T1000 (cell line): ENCODE results near the gene IFTAP.

Source experiments
- DNase-seq: peaks from one replicate; lab custom pipeline; 2025; ENCODE audit warnings: mixed read lengths; lab: John Stamatoyannopoulos, UW

Gene IFTAP

DNA sequence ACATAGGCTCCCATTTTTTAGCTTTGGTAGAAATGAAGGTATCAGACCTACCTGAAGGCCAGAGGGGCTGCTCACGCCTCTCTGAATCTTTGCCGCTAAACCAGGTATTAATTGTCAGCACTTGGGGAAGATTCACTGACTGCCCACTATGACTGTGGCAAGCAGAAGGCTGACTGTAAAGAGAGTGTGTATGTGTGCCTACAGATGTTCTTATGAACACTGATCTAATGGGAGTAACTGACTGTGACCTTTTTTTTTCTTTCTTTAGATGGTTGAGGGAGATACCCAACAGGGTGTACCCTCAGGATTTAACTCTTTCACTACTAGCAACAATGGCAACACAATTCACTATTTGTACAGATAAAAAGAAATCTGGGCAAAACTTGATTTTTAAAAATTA is 3.7 kb downstream of the IFTAP start, which contains the start of gene RAG2:
RAG2 (minus strand) TSS at position 186 of the 400 bp plus-strand sequence. CDS start 4,068 bp downstream, outside the sequence.
- no peak for DNase-seq

DNA sequence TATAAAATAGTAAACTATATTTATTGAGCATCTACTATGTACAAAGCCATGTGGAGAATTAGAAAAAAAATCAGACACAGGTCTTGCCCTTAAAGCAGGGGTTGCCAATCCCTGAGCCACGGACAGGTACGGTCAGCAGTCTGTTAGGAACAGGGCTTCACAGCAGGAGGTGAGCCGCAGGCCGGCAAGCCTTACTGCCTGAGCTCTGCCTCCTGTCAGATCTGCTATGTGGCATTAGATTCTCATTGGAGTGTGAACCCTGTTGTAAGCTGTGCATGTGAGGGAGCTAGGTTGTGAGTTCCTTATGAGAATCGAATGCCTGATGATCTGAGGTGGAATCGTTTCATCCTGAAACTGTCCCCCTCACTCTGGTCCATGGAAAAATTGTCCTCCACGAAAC is 5.9 kb downstream of the IFTAP start:
- no peak for DNase-seq

DNA sequence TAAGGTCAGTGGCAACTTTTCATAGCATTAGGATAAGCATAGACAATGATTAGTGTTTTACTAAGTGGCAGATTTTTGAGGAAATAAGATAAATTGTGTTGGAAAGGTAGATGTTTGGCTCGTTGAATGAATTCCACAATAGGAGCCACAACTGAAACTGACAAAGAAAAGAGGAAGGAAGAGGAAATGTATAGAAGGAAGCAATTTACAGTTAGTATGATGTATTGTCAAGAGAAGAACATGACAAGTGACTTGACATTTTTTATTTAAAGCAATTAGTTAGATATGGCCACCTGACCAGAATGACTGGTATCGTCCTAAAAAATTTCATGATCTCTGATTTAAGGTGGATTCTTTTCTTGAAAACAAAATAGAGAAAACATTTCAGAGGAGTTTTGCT is 6.9 kb downstream of the IFTAP start:
- DNase-seq, result no peak

DNA sequence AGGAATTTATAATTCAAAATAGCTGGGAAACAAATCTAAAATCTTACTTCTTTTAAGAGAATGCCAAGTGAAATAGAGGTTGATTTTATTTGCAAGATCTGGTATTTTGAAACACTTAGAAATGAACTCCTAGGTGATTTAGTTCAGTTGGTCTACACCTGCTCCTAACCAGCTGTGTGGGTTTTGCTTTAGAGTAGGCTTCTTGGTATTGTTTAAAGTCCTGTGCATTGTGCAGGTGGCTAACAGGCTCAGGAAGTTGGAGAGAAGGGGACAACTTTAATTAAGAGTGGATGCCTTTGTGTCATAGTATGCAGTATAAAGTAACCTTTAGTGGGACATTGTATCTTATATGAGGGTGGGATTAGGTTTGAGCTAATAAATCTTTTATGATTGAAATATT is 7.8 kb downstream of the IFTAP start:
- DNase-seq, result no peak

DNA sequence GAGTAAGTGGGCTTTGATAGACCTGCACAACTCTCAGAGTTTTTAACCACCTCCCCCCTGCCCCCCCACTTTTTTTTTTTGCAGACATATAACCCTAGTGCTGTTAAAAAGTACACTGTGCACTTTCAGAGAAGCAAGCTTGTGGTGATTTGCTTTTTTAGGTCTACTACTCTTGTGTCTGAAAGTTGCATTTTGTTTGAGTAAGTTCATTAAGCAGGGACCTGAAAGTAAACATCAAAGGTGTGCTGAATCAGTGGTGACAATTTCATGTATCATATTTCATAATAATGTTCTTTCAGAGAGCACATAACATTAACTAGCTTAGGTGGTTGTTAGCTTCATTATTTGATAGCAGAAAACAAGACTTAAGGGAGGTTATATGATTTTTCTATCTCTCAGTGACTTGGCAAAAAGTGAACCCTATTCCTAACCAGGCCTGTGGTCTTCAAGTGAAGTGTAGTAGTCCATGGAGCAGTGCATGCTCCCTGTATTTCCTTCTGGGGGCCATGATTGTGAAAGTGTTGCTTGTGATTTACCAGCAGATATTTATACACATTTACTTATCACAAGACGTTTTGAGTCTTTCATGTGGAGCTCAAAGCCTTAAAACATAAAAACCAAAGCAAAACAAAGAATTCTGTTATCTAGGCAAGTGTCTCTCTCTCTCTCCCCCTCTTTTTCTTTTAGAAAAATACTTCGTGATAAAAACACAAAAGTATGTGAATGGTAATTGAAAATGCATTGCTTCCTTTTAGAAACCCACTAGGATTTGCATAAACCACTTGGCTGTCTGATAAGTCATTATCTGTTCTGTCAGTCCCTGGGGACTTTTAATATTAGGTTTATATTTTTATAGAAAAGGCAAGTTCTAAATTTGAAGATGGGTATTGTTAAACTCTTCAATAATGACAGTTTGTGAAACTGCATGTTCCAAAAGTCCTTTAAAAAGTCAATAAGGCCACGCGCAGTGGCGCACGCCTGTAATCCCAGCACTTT is 11.2 kb downstream of the IFTAP start:
- no peak for DNase-seq

DNA sequence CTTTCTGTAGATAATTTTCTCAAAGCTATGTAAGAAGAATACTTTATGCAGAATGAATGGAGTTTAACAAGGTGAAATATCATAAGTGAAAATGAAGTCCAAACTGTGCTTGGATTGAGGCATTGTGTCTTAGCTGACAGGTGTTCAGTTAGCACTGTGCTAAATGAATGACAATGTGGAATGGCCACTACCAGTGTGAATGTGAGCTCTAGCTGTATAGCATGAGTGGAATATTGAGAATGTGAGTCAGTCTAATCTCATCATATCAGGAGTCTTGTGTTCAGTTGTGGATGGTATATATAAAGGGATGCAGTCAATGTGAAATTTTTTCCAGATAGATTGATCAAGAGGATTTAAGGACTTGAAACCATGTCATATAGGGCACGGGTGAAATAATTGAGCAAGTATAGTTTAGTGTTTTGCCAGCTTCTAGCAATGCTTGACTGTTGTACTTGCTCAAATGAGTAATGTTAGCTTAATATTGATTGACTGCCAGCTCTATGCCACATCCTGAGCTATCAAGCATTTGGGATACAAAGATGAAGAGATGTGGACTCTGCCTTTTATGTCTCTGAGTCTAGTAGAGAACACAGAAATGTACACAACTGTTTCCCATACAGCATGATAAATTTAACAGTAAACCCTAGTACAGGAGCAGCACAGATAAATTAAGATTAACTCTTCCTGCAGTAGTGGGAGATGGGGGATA is 14.3 kb downstream of the IFTAP start:
- DNase-seq, result no peak

DNA sequence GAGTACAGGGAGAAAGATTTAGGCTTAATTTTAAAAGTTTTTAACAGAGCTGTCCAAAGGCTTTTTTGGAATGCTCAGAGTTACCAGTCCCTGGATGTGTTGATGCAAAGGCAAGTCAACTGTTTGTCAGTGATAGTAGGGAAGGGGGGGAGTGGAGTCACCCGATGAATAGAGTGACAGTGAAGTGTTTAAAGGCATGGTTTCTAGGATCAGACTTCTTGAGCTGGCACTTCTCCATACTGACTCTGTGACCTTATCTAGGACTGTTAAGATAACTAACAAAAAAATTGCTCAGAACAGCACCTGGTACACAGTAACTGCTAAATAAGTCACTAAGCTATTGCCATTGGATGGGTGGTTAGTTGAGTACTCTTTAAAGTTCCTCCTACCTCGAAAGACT is 15.1 kb downstream of the IFTAP start:
- DNase-seq, result no peak

DNA sequence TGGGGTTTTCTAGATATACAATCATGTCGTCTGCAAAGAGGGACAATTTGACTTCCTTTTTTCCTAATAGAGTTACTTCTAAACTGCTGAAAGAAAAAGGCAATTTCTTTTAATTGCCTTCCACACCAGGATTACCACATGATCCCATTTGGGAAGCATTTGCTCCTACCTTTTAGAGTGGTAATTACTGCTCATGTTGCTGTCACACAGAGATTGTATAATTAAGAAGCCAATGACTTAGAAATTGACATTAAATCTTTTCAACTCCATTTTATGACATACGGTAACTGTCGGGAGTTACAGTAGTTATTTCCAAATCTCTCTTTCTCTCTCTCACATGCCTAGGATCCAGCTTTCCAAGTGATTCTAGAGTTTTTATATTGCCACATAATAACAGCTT is 21.5 kb downstream of the IFTAP start:
- no peak for DNase-seq

DNA sequence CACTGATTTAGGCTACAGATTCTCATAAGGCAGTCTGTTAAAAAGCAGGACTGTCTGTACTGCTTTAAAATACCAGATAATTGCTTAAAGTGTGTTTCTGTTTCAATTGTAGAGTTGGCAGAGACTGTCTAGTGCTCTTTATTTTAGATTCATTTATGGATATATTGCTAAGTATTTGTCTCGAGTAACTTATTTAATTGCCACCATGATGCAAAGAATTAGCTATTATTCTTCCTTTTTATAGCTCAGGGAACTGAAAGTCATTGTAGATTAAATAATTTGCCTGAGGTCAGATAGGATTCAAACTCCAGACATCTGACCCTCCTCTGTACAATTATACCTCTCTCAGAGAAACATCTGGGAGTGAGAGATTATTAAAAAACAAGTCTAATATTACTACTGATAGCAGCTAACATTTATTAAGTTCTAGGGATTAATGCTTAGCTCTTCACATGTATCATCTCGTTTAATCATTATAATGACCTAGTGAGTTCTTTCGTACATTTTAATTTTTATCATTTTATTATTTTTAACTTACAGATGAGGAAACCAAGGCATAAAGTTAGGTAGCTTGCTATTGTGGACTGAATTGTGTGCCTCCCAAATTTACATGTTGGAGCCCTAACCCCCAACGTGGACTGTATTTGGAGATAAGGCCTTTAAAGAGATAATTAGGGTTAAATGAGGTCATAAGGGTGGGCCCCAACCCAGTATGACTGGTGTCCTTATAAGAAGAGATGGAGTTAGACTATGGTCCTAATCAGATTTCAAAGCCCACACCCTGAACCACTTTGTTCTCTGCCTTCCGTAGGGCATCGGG is 23.5 kb downstream of the IFTAP start:
- no peak for DNase-seq

DNA sequence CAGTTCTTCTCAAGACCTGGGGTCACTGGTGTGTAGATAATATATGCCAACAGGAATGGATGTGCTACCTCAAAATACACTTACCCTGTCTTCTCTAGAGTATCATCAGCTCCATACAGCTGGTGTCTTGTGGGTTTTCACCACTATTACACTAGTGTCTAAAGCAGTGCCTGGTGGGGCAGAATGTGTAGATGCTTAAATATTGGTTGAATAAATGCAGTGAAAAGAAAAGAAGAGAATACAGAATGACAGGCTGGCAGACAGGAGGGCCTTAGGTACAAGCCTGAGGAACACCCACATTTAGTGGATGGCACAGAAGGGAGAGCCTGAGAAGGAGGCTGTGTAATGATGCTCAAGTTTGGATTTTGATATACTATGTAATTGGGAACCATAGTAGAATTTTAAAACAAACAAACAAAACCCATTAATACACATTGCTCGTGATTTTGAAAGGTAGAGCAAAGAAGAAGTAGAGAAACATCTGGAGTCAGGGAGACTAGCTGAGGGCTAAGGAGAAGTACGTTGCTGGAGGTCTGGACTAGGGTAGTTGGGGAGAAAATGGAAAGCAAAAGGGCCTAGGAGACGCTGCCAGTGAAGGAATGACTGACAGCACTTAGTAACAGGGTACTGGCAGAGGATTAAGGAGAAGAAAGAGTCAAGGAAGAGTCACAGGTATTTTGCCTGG is 24.2 kb downstream of the IFTAP start:
- DNase-seq, result no peak

DNA sequence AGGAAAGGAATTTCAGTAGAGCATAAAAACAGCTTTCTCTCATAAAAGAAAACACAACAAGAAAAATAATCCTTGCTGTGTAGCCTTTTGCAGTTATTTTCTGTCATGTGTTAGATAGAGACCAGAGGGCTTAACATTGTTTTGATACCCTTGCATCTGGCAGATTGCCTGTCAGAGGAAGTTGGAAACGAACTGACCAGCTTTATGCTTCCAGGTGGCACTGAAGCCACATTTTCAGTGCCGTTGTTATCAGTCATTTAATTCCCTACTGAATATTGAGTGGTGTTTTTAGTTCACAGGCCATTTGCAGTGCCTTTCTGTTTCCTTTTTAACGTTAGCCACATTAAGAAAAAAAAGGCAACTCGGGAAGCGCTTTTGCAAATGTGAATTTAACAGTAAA is 25.2 kb downstream of the IFTAP start:
- DNase-seq, result no peak

DNA sequence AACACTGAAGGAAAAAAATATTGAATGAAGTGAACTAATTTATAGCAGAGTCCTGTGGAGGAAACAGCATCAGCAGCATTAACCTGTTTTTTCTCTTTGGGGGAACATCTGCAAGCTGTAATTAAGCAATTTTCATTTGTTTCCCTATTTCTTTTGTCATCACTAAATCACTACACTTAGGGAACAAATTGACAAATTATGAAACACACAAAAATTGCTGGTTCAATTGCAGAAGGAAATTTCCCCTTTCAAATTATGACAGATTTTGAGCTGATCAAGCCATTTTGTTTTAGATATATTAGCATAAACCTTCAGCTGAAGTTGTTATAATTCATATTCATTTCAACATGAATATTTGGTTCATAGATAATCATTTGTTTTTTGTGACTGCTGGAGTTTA is 25.9 kb downstream of the IFTAP start:
- DNase-seq, result no peak

DNA sequence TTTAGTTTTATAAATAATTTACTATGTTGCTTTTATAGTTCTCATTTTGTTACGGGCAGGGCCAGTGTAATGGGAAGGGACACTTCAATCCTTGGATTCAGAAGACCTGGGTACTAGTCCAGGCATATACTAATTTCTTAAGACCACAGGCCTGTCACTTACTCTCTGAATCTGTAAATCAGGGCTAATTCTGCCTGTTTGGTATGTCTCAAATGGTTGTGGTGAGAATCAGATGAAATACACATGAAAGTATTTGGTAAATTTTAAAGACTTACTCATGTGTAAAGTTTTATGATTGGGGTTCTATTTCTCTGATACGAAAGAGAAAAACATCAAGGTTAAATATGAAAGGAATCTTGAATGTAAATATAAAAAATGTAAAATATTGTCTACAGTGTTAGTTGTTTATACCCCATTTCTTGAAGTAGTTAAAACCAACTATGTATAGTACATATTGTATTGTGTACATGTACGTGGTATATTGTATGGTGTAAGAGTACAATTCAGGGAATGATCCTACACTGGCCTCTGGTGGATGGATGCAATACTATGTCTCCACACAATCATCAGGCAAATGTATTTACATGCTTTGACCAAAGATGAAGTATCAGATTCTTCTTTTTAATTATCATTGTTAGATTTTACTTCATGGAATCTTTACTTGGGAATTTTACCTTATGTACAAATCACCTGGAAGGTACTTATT is 28.3 kb downstream of the IFTAP start:
- DNase-seq, result no peak

DNA sequence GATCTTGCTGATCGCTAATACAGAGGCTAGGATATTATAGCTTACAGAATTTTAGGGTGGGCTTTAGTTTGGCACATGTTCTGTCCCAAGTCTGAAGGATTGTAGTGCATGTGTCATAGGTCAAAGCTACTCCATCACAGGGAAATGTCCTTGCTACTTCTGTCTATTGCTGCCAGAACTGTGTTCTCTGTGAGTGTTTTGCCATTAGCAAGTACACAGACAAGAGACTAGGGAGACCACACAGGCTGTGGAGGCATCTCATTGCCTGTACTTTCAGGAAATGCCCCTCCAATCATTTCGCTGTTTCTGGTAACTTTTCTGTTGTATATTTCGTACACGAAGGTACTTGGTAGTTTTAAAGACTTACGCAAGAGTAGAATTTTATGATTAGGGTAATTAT is 29.2 kb downstream of the IFTAP start:
- no peak for DNase-seq

DNA sequence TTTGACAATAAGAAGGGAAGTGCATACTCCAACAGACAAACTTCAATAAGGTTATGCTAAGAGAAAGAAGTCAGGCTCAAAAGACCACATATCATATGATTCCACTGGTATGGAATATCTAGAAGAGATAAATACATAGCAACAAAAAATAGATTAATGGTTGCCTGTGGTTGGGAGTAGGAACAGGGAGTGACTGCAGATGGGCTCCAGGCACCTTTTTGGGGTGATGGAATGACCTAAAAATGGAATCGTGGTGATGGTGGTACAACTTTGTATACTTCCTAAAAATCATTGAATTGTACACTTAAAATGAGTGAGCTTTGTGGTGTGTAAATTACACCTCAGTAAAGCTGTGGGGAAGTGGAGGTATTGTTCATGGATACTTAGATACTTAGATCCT is 32.7 kb downstream of the IFTAP start:
- DNase-seq, result no peak

DNA sequence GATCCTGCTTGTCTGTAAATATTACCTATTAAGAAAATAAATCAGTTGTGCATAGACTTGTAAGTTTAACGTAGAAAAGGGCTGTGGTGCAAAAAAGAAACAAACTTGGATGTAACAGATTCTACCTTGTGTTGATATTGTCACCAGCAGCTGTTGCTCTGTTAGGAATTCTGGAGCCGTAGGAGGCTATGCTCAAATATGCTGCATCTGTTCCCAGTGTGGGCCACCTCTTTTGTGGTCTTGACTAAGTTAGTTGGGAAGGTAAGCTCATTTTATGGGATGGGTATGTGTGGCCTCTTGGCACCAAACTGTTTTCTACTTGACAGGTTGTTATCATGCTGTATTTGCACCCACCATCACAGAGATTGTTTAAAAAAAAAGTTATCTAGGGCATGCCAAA is 33.2 kb downstream of the IFTAP start:
- DNase-seq, result no peak

DNA sequence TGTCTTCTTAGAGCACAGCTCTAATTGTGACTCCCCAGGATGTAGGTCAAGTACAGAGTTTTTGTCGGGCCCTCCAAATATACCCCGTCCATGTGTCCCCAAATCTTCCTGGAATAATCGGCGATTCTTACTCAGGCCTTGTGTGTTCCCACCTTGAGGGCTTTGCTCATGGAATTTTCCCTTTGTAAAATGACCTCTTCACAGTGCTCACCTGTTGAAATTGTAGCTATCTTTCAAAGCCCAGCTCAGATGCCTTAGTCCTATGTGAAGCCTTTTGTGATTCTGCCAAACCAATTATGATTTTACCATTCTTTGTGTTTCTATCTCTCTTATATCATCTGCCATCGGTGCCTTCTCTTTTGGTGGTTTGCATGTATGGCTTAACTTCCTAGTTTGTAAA is 33.8 kb downstream of the IFTAP start:
- no peak for DNase-seq

DNA sequence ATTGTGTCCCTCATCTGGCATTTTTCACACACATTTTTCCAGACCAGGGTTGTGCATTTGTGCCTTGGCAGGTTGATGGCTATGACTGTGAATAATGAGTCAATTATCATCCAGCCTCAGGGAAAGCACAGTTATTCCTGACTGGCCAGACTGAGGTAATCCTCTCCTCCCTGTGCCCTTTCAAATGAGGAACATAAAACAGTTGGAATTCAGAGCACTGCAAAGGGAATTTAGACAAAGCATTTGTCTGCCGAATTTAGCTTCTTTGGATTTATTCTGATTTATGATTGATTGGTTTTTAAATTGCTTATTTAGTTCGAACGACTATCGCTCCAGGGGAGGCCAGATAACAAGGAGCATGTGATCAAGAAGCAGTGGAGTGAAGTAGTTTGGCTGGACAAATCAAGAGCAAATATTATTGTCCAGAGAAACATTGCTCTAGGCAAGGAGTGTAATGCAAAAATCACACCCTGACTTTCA is 34.5 kb downstream of the IFTAP start:
- no peak for DNase-seq

DNA sequence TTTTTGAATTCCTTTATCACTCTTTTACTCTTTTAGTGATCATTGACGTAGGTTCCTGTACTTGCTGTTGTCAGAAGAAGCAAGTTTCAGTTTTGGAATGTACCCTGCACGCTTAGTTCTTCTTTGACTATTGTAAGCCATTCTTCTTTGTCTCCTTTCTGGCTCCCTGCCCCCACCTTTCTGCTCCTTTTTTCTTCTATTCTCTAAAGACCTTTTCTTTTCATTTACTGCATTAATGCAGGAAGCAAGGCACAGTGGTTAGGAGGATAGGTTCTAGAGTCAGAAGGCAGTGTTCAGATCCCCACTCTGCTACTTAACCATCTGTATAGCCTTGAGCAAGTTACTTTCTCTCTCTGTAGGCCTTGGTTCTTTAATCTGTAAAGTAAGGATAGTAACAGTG is 37.5 kb downstream of the IFTAP start:
- no peak for DNase-seq

DNA sequence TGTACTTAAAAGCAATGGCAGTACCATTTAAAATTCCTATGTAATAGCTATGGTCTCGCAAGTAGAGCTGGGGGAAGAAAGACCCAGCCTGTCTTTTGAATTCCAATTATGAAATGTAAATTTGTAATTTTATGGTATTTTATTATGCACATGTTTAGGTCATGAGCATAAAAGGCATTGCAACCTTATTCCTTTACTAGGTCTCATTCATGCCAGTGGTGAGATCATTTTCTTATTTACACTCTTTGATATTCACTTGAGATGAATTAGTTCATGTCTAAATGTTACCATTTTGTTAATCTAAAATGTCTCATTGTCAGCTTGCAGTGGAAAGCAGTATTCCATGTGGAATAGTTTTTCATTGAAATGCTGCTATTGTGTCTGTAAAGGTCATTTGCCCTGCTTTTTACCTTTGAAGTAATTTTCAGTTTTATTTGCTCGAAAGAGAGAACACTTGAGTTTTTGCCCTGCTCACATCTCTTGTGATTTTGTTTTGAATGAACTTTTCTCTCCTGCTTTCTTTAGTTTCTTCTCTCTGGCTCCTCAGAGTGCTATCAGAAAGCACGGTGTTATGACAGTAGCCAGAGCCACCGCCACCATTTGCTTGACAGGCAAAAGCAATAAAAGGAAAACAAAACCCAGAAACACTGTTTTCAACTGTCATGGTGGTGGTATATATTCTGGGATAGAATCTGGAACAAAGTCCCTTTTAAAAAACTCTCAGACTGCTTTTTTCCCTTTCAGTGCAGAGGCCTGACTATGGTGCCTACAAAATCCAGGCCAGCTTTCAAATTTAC is 41.0 kb downstream of the IFTAP start:
- DNase-seq, result no peak
